IMR-90 (cell line): ENCODE results near the gene FBXW12. TPM values are rescaled to one million over a fixed set of nuclear protein-coding genes. Genes with fewer than 3 reads are reported as not detected.

Experiments used
- ATAC-seq: fragments of 200-7000 bp; cut with Tn5 transposase; 2 replicates; pipeline ENCODE4 v1.9.1; 2020; ENCODE audit warnings: low read depth, mild to moderate bottlenecking, moderate library complexity
- BruUV-seq: library from RNA; stranded (reverse); fragments of 400-500 nt; replicated peaks from 2 replicates; lab custom pipeline; 2021; lab: Mats Ljungman, UMichigan
- CTCF ChIA-PET: fragments of 300-600 bp; formaldehyde crosslinking; extraction: SDS; loops from one replicate; lab custom pipeline; 2021; ENCODE audit warnings: antibody characterized with exemption; lab: Yijun Ruan, JAX
- POLR2A ChIA-PET: fragments of 300-600 bp; sonication (Branson Sonifier 250); formaldehyde crosslinking; loops from one replicate; lab custom pipeline; 2022; ENCODE audit warnings: antibody characterized with exemption; ENCODE audit not compliant: unreplicated experiment; lab: Charles Lee
- DNase-seq: peaks from one replicate; pipeline ENCODE4 v3.0.0; 2013
- H2AFZ ChIP-seq: replicated peaks from 2 replicates; pipeline ENCODE3; 2013; ENCODE audit warnings: low read length, mild to moderate bottlenecking; ENCODE audit not compliant: poor library complexity
- H2AK5ac ChIP-seq: 2 replicates; pipeline ENCODE4 v1.6.1; 2013; ENCODE audit warnings: low read depth, low read length, inconsistent platforms
- H2AK9ac ChIP-seq: replicated peaks from 2 replicates; pipeline ENCODE3; 2013; ENCODE audit warnings: mild to moderate bottlenecking, low read depth, low read length, moderate library complexity; ENCODE audit not compliant: poor library complexity
- H2BK120ac ChIP-seq: 2 replicates; pipeline ENCODE4 v1.6.1; 2013; ENCODE audit warnings: low read depth, low read length, inconsistent platforms
- H2BK15ac ChIP-seq: 3 replicates; pipeline ENCODE4 v1.6.1; 2013; ENCODE audit warnings: low read depth, low read length, inconsistent platforms
- H2BK20ac ChIP-seq: 2 replicates; pipeline ENCODE4 v1.6.1; 2013; ENCODE audit warnings: low read depth, mild to moderate bottlenecking, inconsistent platforms, low read length, moderate library complexity
- H2BK5ac ChIP-seq: 2 replicates; pipeline ENCODE4 v1.6.1; 2013; ENCODE audit warnings: mild to moderate bottlenecking, low read depth, low read length, inconsistent platforms; ENCODE audit not compliant: poor library complexity, severe bottlenecking
- H3K14ac ChIP-seq: replicated peaks from 2 replicates; pipeline ENCODE4 v1.6.1; 2013; ENCODE audit warnings: low read depth, low read length, inconsistent platforms
- H3K18ac ChIP-seq: 2 replicates; pipeline ENCODE4 v1.6.1; 2013; ENCODE audit warnings: low read depth, low read length, control low read depth
- H3K23ac ChIP-seq: 2 replicates; pipeline ENCODE4 v1.6.1; 2013; ENCODE audit warnings: low read depth, low read length, inconsistent platforms
- H3K27ac ChIP-seq: 2 replicates; pipeline ENCODE4 v1.5.1; 2013; ENCODE audit warnings: mild to moderate bottlenecking, control low read depth, low read length; ENCODE audit not compliant: insufficient read depth
- H3K27me3 ChIP-seq: 2 replicates; pipeline ENCODE4 v1.6.1; 2013; ENCODE audit warnings: low read length; ENCODE audit not compliant: control insufficient read depth, insufficient read depth
- H3K36me3 ChIP-seq: 2 replicates; pipeline ENCODE4 v1.6.1; 2013; ENCODE audit warnings: low read length, mixed read lengths; ENCODE audit not compliant: control insufficient read depth, insufficient read depth
- H3K4ac ChIP-seq: 2 replicates; pipeline ENCODE4 v1.6.1; 2013; ENCODE audit warnings: low read depth, low read length, inconsistent platforms
- H3K4me1 ChIP-seq: 2 replicates; pipeline ENCODE4 v1.6.1; 2013; ENCODE audit warnings: low read length, mixed read lengths; ENCODE audit not compliant: control insufficient read depth, insufficient read depth
- H3K4me2 ChIP-seq: 2 replicates; pipeline ENCODE4 v1.6.1; 2013; ENCODE audit warnings: low read depth, mild to moderate bottlenecking, control low read depth, low read length, moderate library complexity
- H3K4me3 ChIP-seq: 2 replicates; pipeline ENCODE4 v1.5.1; 2013; ENCODE audit warnings: low read depth, mild to moderate bottlenecking, control low read depth, low read length, moderate library complexity; ENCODE audit not compliant: insufficient read depth
- H3K56ac ChIP-seq: 2 replicates; pipeline ENCODE4 v1.6.1; 2013; ENCODE audit warnings: low read length, inconsistent platforms; ENCODE audit not compliant: insufficient read depth; ENCODE audit errors: extremely low read depth
- H3K79me1 ChIP-seq, 2 experiments: 2 replicates each; pipeline ENCODE4 v1.6.1; 2013; ENCODE audit warnings: low read length in 2 of 2, inconsistent platforms in 1 of 2, low read depth in 1 of 2
- H3K9ac ChIP-seq: 2 replicates; pipeline ENCODE4 v1.6.1; 2013; ENCODE audit warnings: low read depth, low read length, control low read depth
- H3K9me1 ChIP-seq: 2 replicates; pipeline ENCODE4 v1.6.1; 2013; ENCODE audit warnings: low read length, inconsistent platforms; ENCODE audit not compliant: insufficient read depth
- H3K9me3 ChIP-seq: 2 replicates; pipeline ENCODE4 v1.6.1; 2013; ENCODE audit warnings: low read length; ENCODE audit not compliant: control insufficient read depth, insufficient read depth
- H4K20me1 ChIP-seq: 2 replicates; pipeline ENCODE4 v1.6.1; 2013; ENCODE audit warnings: low read length, inconsistent platforms; ENCODE audit not compliant: insufficient read depth
- H4K5ac ChIP-seq: 2 replicates; pipeline ENCODE4 v1.6.1; 2013; ENCODE audit warnings: mild to moderate bottlenecking, low read depth, low read length, control low read depth
- H4K8ac ChIP-seq, 2 experiments: 2 replicates each; pipeline ENCODE4 v1.6.1; 2013; ENCODE audit warnings: low read depth in 2 of 2, low read length in 2 of 2, control low read depth in 1 of 2, inconsistent platforms in 1 of 2
- H4K91ac ChIP-seq: 2 replicates; pipeline ENCODE4 v1.6.1; 2013; ENCODE audit warnings: low read depth, low read length, inconsistent platforms; ENCODE audit not compliant: insufficient read depth
- BHLHE40 ChIP-seq: fragments of 150-350 bp; IDR thresholded peaks from 2 replicates; pipeline ENCODE4 v1.6.1; 2016; ENCODE audit warnings: mild to moderate bottlenecking, low read depth, low read length
- CHD1 ChIP-seq: IDR thresholded peaks from 2 replicates; pipeline ENCODE4 v1.6.1; 2012; ENCODE audit warnings: low read depth, low read length, improper control_type of control experiment
- CTCF ChIP-seq: conservative IDR thresholded peaks from 2 replicates; pipeline ENCODE4 v1.5.1; 2012; ENCODE audit warnings: mild to moderate bottlenecking, low read depth, low read length, improper control_type of control experiment
- MAZ ChIP-seq: IDR thresholded peaks from 2 replicates; pipeline ENCODE4 v1.6.1; 2012; ENCODE audit warnings: low read depth, mild to moderate bottlenecking, low read length, improper control_type of control experiment, moderate library complexity, borderline replicate concordance
- MXI1 ChIP-seq: IDR thresholded peaks from 2 replicates; pipeline ENCODE4 v1.6.1; 2012; ENCODE audit warnings: low read depth, mild to moderate bottlenecking, low read length, moderate library complexity, borderline replicate concordance
- POLR2A ChIP-seq: IDR thresholded peaks from 2 replicates; pipeline ENCODE4 v1.6.1; 2012; ENCODE audit warnings: mild to moderate bottlenecking, low read depth, low read length
- RCOR1 ChIP-seq: IDR thresholded peaks from 2 replicates; pipeline ENCODE4 v1.6.1; 2012; ENCODE audit warnings: mild to moderate bottlenecking, low read length, improper control_type of control experiment; ENCODE audit not compliant: insufficient replicate concordance
- SMC3 ChIP-seq: fragments of 150-350 bp; IDR thresholded peaks from 2 replicates; pipeline ENCODE4 v1.6.1; 2016; ENCODE audit warnings: low read depth, mild to moderate bottlenecking, antibody characterized with exemption, low read length, moderate library complexity
- WGBS, 2 experiments: methylation state at CpG; one replicate each; pipeline versions ENCODE4 v1.1.5 to v1.1.7; 2013; ENCODE audit warnings: missing lambda C conversion rate in 2 of 2; ENCODE audit not compliant: insufficient read length in 1 of 2; ENCODE audit errors: extremely low coverage in 2 of 2; 5-methylcytosine and 5-hydroxymethylcytosine counted together
- dilution Hi-C: fragments of 300-500 bp; cut with HindIII; formaldehyde crosslinking; loops from one replicate; pipeline ENCODE4 v1.14.3; 2018; ENCODE audit warnings: low sequenced_read_pairs; ENCODE audit not compliant: unreplicated experiment
- in situ Hi-C: fragments of 300-500 bp; cut with MboI; formaldehyde crosslinking; loops from 3 replicates; pipeline ENCODE4 v1.14.3; 2019; ENCODE audit warnings: low sequenced_read_pairs, inconsistent platforms, mixed read lengths
- intact Hi-C: fragments of 100-400 bp; cut with micrococcal nuclease; formaldehyde crosslinking; loops from 2 replicates; pipeline ENCODE4 v1.10.0; 2022
- polyA plus RNA-seq, 3 experiments: library from polyadenylated mRNA; depleted of rRNA; stranded (reverse); fragments of >200 nt; gene quantifications; 2 replicates each; pipeline ENCODE4 v1.2.3, GENCODE V29; 2012; ENCODE audit warnings: low replicate concordance in 1 of 3
- total RNA-seq: library from RNA; depleted of rRNA; stranded (reverse); fragments of >200 nt; gene quantifications from 2 replicates; pipeline ENCODE4 v1.2.3, GENCODE V29; 2012

The FBXW12 gene
- total and polyA plus RNA-seq, 2 of the 4 experiments (the other 2 are of a cell fraction) = not detected

GRCh38 chr3:48423241-48423882 is 51.3 kb downstream of the FBXW12 start:
- Histone ChIP-seq H3K18ac (no peak overlapping the region), H3K4me3 (no peak overlapping the region), H3K4me2 (no peak overlapping the region), H3K9me1 (peaks cover 16% of the 10 kb centered on the region), H3K36me3 (peaks cover 17% of the 10 kb centered on the region; the same call in 1 of the 2 replicates), H2BK5ac (no peak overlapping the region), H2AK5ac (no peak overlapping the region), H2BK15ac (no peak overlapping the region), H2AFZ (no peak overlapping the region), H3K14ac (no peak overlapping the region), H2BK20ac (no peak overlapping the region), H2AK9ac (no peak overlapping the region), H3K23ac (no peak overlapping the region), H3K4ac (no peak overlapping the region), H3K9ac (no peak overlapping the region), H4K5ac (no peak overlapping the region), H3K4me1 (peaks cover 24% of the 10 kb centered on the region), H4K91ac (no peak overlapping the region), H3K9me3 (no peaks in the 10 kb centered on the region), H4K20me1 (peaks cover 30% of the 10 kb centered on the region), H3K56ac (no peak overlapping the region), H2BK120ac (no peak overlapping the region), H4K8ac (no peak overlapping the region), H3K27ac (no peak overlapping the region), H3K27me3 (no peaks in the 10 kb centered on the region), H3K79me1 (peaks cover 23 to 57% of the 10 kb centered on the region in 2 experiments; a peak in 3 of 4 replicates)
- intact Hi-C loops = no loop called here
- TF ChIP-seq CHD1 = no peak
- no peak for TF ChIP-seq BHLHE40
- no peak for TF ChIP-seq POLR2A
- no peak for TF ChIP-seq SMC3
- no peak for TF ChIP-seq RCOR1
- TF ChIP-seq MAZ = no peak
- no peak for TF ChIP-seq MXI1
- no peak for TF ChIP-seq CTCF
- POLR2A ChIA-PET = interaction anchor here (0.6 kb wide), 2 partner anchors 49 to 118 kb away, joined by 3 read pairs; no protein-coding TSS in a partner anchor
- in situ Hi-C loops = no loop called here
- DNase-seq = no peak
- CTCF ChIA-PET = interaction anchor here (0.8 kb wide), 1 partner anchor 13 kb away, joined by 4 read pairs; no protein-coding TSS in a partner anchor
- dilution Hi-C loops = no loop called here
- ATAC-seq = no peak
- no TSS peak for BruUV-seq
- WGBS, 2 experiments = 93% methylated on average over 14 of the region's 25 CpGs; no CpG with 5 or more reads in 1 of the 2 experiments
